ENCODE results near the gene CFAP251. TPM values are rescaled to one million over a fixed set of nuclear protein-coding genes. Genes with fewer than 3 reads are reported as not detected.
"Not testable (repeated sequence)": the region's sequence is repeated elsewhere in the genome, so short reads cannot be mapped to it uniquely, and the experiment has no call there.

Gene CFAP251
- total RNA-seq, 1 experiment from 2014 or later, result 0.81 TPM

- Mint-ChIP-seq H3K36me3 (ENCODE audit: insufficient read depth in 1 of 3, low read depth in 3 of 3) (no peaks in the 10 kb centered on the region; a peak in 1 of 7 replicates), H3K4me3 (0 out of 5 replicates have a peak overlapping the region, but pooled peaks of 1 of the 2 experiments have one; percentile 22), H3K4me1 (peaks cover 8 to 11% of the 10 kb centered on the region in 2 experiments), H3K9me3 (no peaks in the 10 kb centered on the region), H3K27ac (0 out of 7 replicates have a peak overlapping the region, but pooled peaks of 1 of the 3 experiments have one; percentile 12), H3K27me3 (ENCODE audit: low read depth) (peaks cover 21% of the 10 kb centered on the region)
- no peaks in the 10 kb centered on the region for H3K23me2 ChIP-seq (ENCODE audit: insufficient read length, low read depth, low read length, poor library complexity, severe bottlenecking)
- H4K5ac ChIP-seq (ENCODE audit: insufficient read length, low read depth, low read length), result no peak overlapping the region
- H3K14ac ChIP-seq (ENCODE audit: insufficient read depth, low read length), result no peak overlapping the region
- no peaks in the 10 kb centered on the region for H3K4me1 ChIP-seq (ENCODE audit: insufficient read depth, low read length)
- H3K9me3 ChIP-seq (ENCODE audit: control insufficient read depth, low read depth, low read length), result no peaks in the 10 kb centered on the region
- H3K27me3 ChIP-seq (ENCODE audit: insufficient read depth, low read length), result no peaks in the 10 kb centered on the region
- H3K4ac ChIP-seq (ENCODE audit: low read depth, low read length), result no peak overlapping the region
- no CpG with 5 or more reads among the region's 4 CpGs for WGBS (ENCODE audit: extremely low coverage, insufficient read length, low lambda C conversion rate)
- H2BK5ac ChIP-seq (ENCODE audit: insufficient read length, low read length), result no peak overlapping the region
- no peak for TF ChIP-seq CTCF (conservative IDR thresholded peaks at IDR 0.05)
- no peaks in the 10 kb centered on the region for H3K79me2 ChIP-seq (ENCODE audit: insufficient read depth, low read length)
- H3T11ph ChIP-seq (ENCODE audit: low read length), result no peak overlapping the region
- no peak overlapping the region for H3K18ac ChIP-seq (ENCODE audit: insufficient read length, low read depth, low read length)
- H2BK12ac ChIP-seq (ENCODE audit: insufficient read length, low read depth, low read length), result no peak overlapping the region
- no peak overlapping the region for H3K27ac ChIP-seq (ENCODE audit: insufficient read length, low read depth, low read length)
- H4K91ac ChIP-seq (ENCODE audit: insufficient read length, low read depth, low read length), result no peak overlapping the region
- H3K9ac ChIP-seq (ENCODE audit: extremely low read depth, insufficient read length, low read length), result no peak overlapping the region
- no peak overlapping the region for H2BK15ac ChIP-seq (ENCODE audit: low read depth, low read length)
- H4K20me1 ChIP-seq (ENCODE audit: control insufficient read depth, insufficient read depth, insufficient read length), result no peaks in the 10 kb centered on the region
- H2AK5ac ChIP-seq (ENCODE audit: insufficient read length, low read length), result no peak overlapping the region
- peak; percentile 62 for DNase-seq
- H4K8ac ChIP-seq (replicated peaks; ENCODE audit: insufficient read length, low read depth, low read length), result no peak overlapping the region
- no peak overlapping the region for H3K23ac ChIP-seq (ENCODE audit: insufficient read length, low read depth, low read length)
- H3K56ac ChIP-seq (ENCODE audit: insufficient read length, low read depth, low read length), result no peak overlapping the region
- no peak overlapping the region for H3K4me2 ChIP-seq (ENCODE audit: insufficient read depth, insufficient read length, low read length)
- no peak overlapping the region for H2AFZ ChIP-seq (ENCODE audit: low read length)
- H3K79me1 ChIP-seq (ENCODE audit: insufficient read depth, low read depth, low read length, poor library complexity, severe bottlenecking), result no peaks in the 10 kb centered on the region
- H2BK20ac ChIP-seq (ENCODE audit: low read depth, low read length, poor library complexity, severe bottlenecking), result no peak overlapping the region
- no peak overlapping the region for H2BK120ac ChIP-seq (ENCODE audit: low read depth, low read length, poor library complexity, severe bottlenecking)
Measured at GRCh38 chr12:121883315-121883660, 35.1 kb upstream of the CFAP251 start.

GRCh38 chr12:121885129-121885528 lies 33.3 kb upstream of the CFAP251 start:
- H3K4me2 ChIP-seq (ENCODE audit: insufficient read depth, insufficient read length, low read length); H4K8ac ChIP-seq (replicated peaks; ENCODE audit: insufficient read length, low read depth, low read length); H4K20me1 ChIP-seq (ENCODE audit: control insufficient read depth, insufficient read depth, insufficient read length); H2BK15ac ChIP-seq (ENCODE audit: low read depth, low read length); H3K9me3 ChIP-seq (ENCODE audit: control insufficient read depth, low read depth, low read length); H3K23me2 ChIP-seq (ENCODE audit: insufficient read length, low read depth, low read length, poor library complexity, severe bottlenecking); H3K9me3 Mint-ChIP-seq; H3K27ac Mint-ChIP-seq; H3K4ac ChIP-seq (ENCODE audit: low read depth, low read length); H3K4me3 Mint-ChIP-seq; H3K27ac ChIP-seq (ENCODE audit: insufficient read length, low read depth, low read length); H2AFZ ChIP-seq (ENCODE audit: low read length); H3K9ac ChIP-seq (ENCODE audit: extremely low read depth, insufficient read length, low read length); H3K79me2 ChIP-seq (ENCODE audit: insufficient read depth, low read length); H3T11ph ChIP-seq (ENCODE audit: low read length); H4K5ac ChIP-seq (ENCODE audit: insufficient read length, low read depth, low read length); H2BK5ac ChIP-seq (ENCODE audit: insufficient read length, low read length); H3K56ac ChIP-seq (ENCODE audit: insufficient read length, low read depth, low read length); H3K27me3 ChIP-seq (ENCODE audit: insufficient read depth, low read length); H4K91ac ChIP-seq (ENCODE audit: insufficient read length, low read depth, low read length); H3K23ac ChIP-seq (ENCODE audit: insufficient read length, low read depth, low read length); H3K36me3 Mint-ChIP-seq (ENCODE audit: insufficient read depth in 1 of 3, low read depth in 3 of 3); H2BK12ac ChIP-seq (ENCODE audit: insufficient read length, low read depth, low read length); H2BK20ac ChIP-seq (ENCODE audit: low read depth, low read length, poor library complexity, severe bottlenecking); H3K14ac ChIP-seq (ENCODE audit: insufficient read depth, low read length); H3K4me1 ChIP-seq (ENCODE audit: insufficient read depth, low read length); H2BK120ac ChIP-seq (ENCODE audit: low read depth, low read length, poor library complexity, severe bottlenecking); H3K79me1 ChIP-seq (ENCODE audit: insufficient read depth, low read depth, low read length, poor library complexity, severe bottlenecking); H3K18ac ChIP-seq (ENCODE audit: insufficient read length, low read depth, low read length); H2AK5ac ChIP-seq (ENCODE audit: insufficient read length, low read length); DNase-seq: not testable (repeated sequence)
- Mint-ChIP-seq H3K27me3 (ENCODE audit: low read depth) (peaks cover 33% of the 10 kb centered on the region), H3K4me1 (peaks cover 17 to 18% of the 10 kb centered on the region in 2 experiments)
- no CpG with 5 or more reads among the region's 11 CpGs for WGBS (ENCODE audit: extremely low coverage, insufficient read length, low lambda C conversion rate)

Measured in H9 (cell line).